GM23338 (cell line): ENCODE measurements around the gene ETV1. TPM values are rescaled to one million over a fixed set of nuclear protein-coding genes. Genes with fewer than 3 reads are reported as not detected.

ENCODE experiments used
- ATAC-seq: fragments of 200-7000 bp; cut with Tn5 transposase; 3 replicates; pipeline ENCODE4 v1.9.1; 2020
- DNase-seq: peaks from one replicate; pipeline ENCODE4 v3.0.0-alpha.2; 2015; ENCODE audit warnings: low spot score
- H2AFZ ChIP-seq: fragments of 200-600 bp; sonication (generic); 2 replicates; pipeline ENCODE4 v1.8.0; 2016; ENCODE audit warnings: antibody characterized with exemption, mild to moderate bottlenecking, moderate library complexity
- H3F3A ChIP-seq: fragments of 200-600 bp; sonication (generic); replicated peaks from 2 replicates; pipeline ENCODE4 v1.8.0; 2017; ENCODE audit warnings: antibody characterized with exemption, mixed run types, low read depth
- H3K27ac ChIP-seq: fragments of 200-600 bp; sonication (generic); 2 replicates; pipeline ENCODE4 v1.6.1; 2016; ENCODE audit warnings: low read depth
- H3K27me3 ChIP-seq: fragments of 200-600 bp; sonication (generic); 2 replicates; pipeline ENCODE4 v1.8.0; 2016; ENCODE audit warnings: mild to moderate bottlenecking, mixed run types, moderate library complexity; ENCODE audit not compliant: insufficient read depth
- H3K36me3 ChIP-seq: fragments of 200-600 bp; sonication (generic); 2 replicates; pipeline ENCODE4 v1.8.0; 2016; ENCODE audit warnings: mild to moderate bottlenecking; ENCODE audit not compliant: insufficient read depth
- H3K4me1 ChIP-seq: fragments of 200-600 bp; sonication (generic); 2 replicates; pipeline ENCODE4 v1.8.0; 2016; ENCODE audit warnings: mild to moderate bottlenecking, moderate library complexity; ENCODE audit not compliant: insufficient read depth
- H3K4me2 ChIP-seq: fragments of 200-600 bp; sonication (generic); 2 replicates; pipeline ENCODE4 v1.7.1; 2017; ENCODE audit warnings: mixed run types
- H3K4me3 ChIP-seq: fragments of 200-600 bp; sonication (generic); 2 replicates; pipeline ENCODE4 v1.6.1; 2016; ENCODE audit warnings: mixed run types
- H3K79me2 ChIP-seq: fragments of 200-600 bp; sonication (generic); replicated peaks from 2 replicates; pipeline ENCODE4 v1.8.0; 2017; ENCODE audit warnings: mild to moderate bottlenecking; ENCODE audit not compliant: insufficient read depth
- H3K9me2 ChIP-seq: fragments of 200-600 bp; sonication (generic); 2 replicates; pipeline ENCODE4 v1.8.0; 2017; ENCODE audit not compliant: insufficient read depth
- H4K20me1 ChIP-seq: fragments of 200-600 bp; sonication (generic); replicated peaks from 2 replicates; pipeline ENCODE4 v1.8.0; 2017; ENCODE audit warnings: mild to moderate bottlenecking; ENCODE audit not compliant: insufficient read depth
- H3K27ac Mint-ChIP-seq: 2 replicates; pipeline ENCODE4 v1.8.0; 2020; ENCODE audit warnings: inconsistent platforms, mild to moderate bottlenecking, moderate library complexity, mixed read lengths
- H3K27me3 Mint-ChIP-seq: 3 replicates; pipeline ENCODE4 v1.8.0; 2022; ENCODE audit warnings: low read depth, mild to moderate bottlenecking, moderate library complexity, mixed read lengths, inconsistent platforms; ENCODE audit not compliant: insufficient read depth, poor library complexity
- H3K36me3 Mint-ChIP-seq: 3 replicates; pipeline ENCODE4 v1.8.0; 2021; ENCODE audit warnings: low read depth, mild to moderate bottlenecking, inconsistent platforms, moderate library complexity, mixed read lengths
- H3K4me1 Mint-ChIP-seq: 3 replicates; pipeline ENCODE4 v1.8.0; 2020; ENCODE audit warnings: mild to moderate bottlenecking, inconsistent platforms, mixed read lengths
- H3K4me3 Mint-ChIP-seq: 3 replicates; pipeline ENCODE4 v1.8.0; 2021; ENCODE audit warnings: moderate library complexity, mild to moderate bottlenecking, inconsistent platforms, mixed read lengths
- H3K9me3 Mint-ChIP-seq: 3 replicates; pipeline ENCODE4 v1.8.0; 2020; ENCODE audit warnings: moderate library complexity, mild to moderate bottlenecking, inconsistent platforms, mixed read lengths
- CREB1 ChIP-seq: fragments of 250-450 bp; sonication (Bioruptor Pico); IDR thresholded peaks from 2 replicates; pipeline ENCODE4 v1.5.0; 2020; ENCODE audit warnings: low read depth, mild to moderate bottlenecking, moderate library complexity
- EZH2 ChIP-seq: fragments of 200-600 bp; sonication (generic); IDR thresholded peaks from one replicate; pipeline ENCODE4 v1.8.0; 2017; ENCODE audit warnings: antibody characterized with exemption, mild to moderate bottlenecking, low read depth; ENCODE audit not compliant: unreplicated experiment
- EZH2phosphoT487 ChIP-seq: fragments of 200-600 bp; sonication (generic); IDR thresholded peaks from one replicate; pipeline ENCODE4 v1.8.1; 2018; ENCODE audit warnings: antibody characterized with exemption; ENCODE audit not compliant: unreplicated experiment
- JUNB ChIP-seq: IDR thresholded peaks from one replicate; pipeline ENCODE4 v1.6.1; 2016; ENCODE audit warnings: antibody characterized with exemption; ENCODE audit not compliant: unreplicated experiment
- NANOG ChIP-seq: IDR thresholded peaks from 2 replicates; pipeline ENCODE4 v1.6.1; 2016; ENCODE audit warnings: antibody characterized with exemption, borderline replicate concordance
- POLR2AphosphoS5 ChIP-seq: IDR thresholded peaks from 2 replicates; pipeline ENCODE4 v1.6.1; 2016; ENCODE audit warnings: antibody characterized with exemption, low read depth
- STAT1 ChIP-seq: IDR thresholded peaks from one replicate; pipeline ENCODE4 v1.6.1; 2016; ENCODE audit warnings: antibody characterized with exemption; ENCODE audit not compliant: unreplicated experiment
- ZNF114 ChIP-seq: fragments of 250-450 bp; sonication (Bioruptor Pico); IDR thresholded peaks from 2 replicates; pipeline ENCODE4 v1.5.0; 2020; ENCODE audit warnings: mild to moderate bottlenecking, moderate library complexity
- ZNF331 ChIP-seq: fragments of 250-450 bp; sonication (Bioruptor Pico); IDR thresholded peaks from 2 replicates; pipeline ENCODE4 v1.5.0; 2020; ENCODE audit warnings: low read depth, mild to moderate bottlenecking, moderate library complexity
- polyA plus RNA-seq: library from polyadenylated mRNA; unstranded; fragments of >200 nt; fragmentation: Nextera tagmentation; extraction: Ambion mirVana; gene quantifications from 2 replicates; pipeline ENCODE4 v1.2.1, GENCODE V29; 2016
- total RNA-seq: library from RNA; depleted of rRNA; stranded (reverse); fragments of >200 nt; shearing (Covaris generic); gene quantifications from 2 replicates; pipeline ENCODE4 v1.2.3, GENCODE V29; 2014
- TF ChIP-seq, protein P1 (sequence below): IDR thresholded peaks from 2 replicates; pipeline ENCODE4 v1.6.1; 2016; ENCODE audit warnings: antibody characterized with exemption
- TF ChIP-seq, protein P2 (sequence below), 2 experiments: fragments of 200-600 bp in 1 of 2; sonication (generic) in 1 of 2; conservative IDR thresholded peaks; 2 replicates each; pipeline versions ENCODE4 v1.5.1 to v1.6.1; 2016 to 2017; ENCODE audit warnings: antibody characterized with exemption in 2 of 2, low read depth in 2 of 2, mild to moderate bottlenecking in 2 of 2, moderate library complexity in 1 of 2
- TF ChIP-seq, protein P3 (sequence below): fragments of 250-450 bp; sonication (Bioruptor Pico); IDR thresholded peaks from 2 replicates; pipeline ENCODE4 v1.5.0; 2020; ENCODE audit warnings: mild to moderate bottlenecking, moderate library complexity
- TF ChIP-seq, protein P4 (sequence below): IDR thresholded peaks from one replicate; pipeline ENCODE4 v1.6.1; 2018; ENCODE audit warnings: antibody characterized with exemption; ENCODE audit not compliant: unreplicated experiment

Gene ETV1
- total and polyA plus RNA-seq, 2 experiments from 2014 or later, result 49.4 to 61.9 TPM

DNA sequence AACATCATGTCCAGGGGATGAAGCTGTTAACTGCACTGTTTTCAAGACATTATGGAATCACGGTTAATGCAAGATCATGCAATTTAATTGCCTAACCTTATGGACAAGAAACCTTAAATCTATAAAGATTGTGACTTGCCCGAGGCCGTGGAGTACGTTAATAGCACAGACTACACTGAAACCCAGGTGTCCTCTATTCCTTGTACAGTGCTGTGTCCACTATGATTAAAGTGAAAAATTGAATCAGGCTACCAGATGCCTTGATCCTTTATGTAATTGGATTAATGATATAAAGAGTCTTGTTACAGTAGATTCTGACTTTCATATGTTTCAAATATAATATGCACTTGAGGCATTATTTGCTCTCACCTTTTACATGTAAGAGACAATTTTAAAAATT, 33.9 kb upstream of the ETV1 start:
- peaks cover 4% of the 10 kb centered on the region; the same call in 1 of the 3 replicates for H3K4me1 Mint-ChIP-seq

More for the DNA sequence above, 33.9 kb upstream of the ETV1 start:
- Histone ChIP-seq H3K27ac (no peak overlapping the region), H3K36me3 (no peaks in the 10 kb centered on the region), H4K20me1 (no peaks in the 10 kb centered on the region), H3K79me2 (no peaks in the 10 kb centered on the region), H3K4me1 (no peaks in the 10 kb centered on the region), H3K4me3 (no peak overlapping the region), H3K27me3 (no peaks in the 10 kb centered on the region), H3K4me2 (no peak overlapping the region), H2AFZ (no peak overlapping the region), H3K9me2 (no peaks in the 10 kb centered on the region), H3F3A (no peaks in the 10 kb centered on the region)
- no peak for ATAC-seq
- Mint-ChIP-seq H3K27me3 (no peaks in the 10 kb centered on the region), H3K36me3 (no peaks in the 10 kb centered on the region), H3K4me3 (no peak overlapping the region), H3K27ac (no peak overlapping the region), H3K9me3 (no peaks in the 10 kb centered on the region)
- no peak for DNase-seq
- TF ChIP-seq JUNB, result no peak
- TF ChIP-seq, protein P1, sequence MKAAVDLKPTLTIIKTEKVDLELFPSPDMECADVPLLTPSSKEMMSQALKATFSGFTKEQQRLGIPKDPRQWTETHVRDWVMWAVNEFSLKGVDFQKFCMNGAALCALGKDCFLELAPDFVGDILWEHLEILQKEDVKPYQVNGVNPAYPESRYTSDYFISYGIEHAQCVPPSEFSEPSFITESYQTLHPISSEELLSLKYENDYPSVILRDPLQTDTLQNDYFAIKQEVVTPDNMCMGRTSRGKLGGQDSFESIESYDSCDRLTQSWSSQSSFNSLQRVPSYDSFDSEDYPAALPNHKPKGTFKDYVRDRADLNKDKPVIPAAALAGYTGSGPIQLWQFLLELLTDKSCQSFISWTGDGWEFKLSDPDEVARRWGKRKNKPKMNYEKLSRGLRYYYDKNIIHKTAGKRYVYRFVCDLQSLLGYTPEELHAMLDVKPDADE, result no peak
- TF ChIP-seq, protein P2, sequence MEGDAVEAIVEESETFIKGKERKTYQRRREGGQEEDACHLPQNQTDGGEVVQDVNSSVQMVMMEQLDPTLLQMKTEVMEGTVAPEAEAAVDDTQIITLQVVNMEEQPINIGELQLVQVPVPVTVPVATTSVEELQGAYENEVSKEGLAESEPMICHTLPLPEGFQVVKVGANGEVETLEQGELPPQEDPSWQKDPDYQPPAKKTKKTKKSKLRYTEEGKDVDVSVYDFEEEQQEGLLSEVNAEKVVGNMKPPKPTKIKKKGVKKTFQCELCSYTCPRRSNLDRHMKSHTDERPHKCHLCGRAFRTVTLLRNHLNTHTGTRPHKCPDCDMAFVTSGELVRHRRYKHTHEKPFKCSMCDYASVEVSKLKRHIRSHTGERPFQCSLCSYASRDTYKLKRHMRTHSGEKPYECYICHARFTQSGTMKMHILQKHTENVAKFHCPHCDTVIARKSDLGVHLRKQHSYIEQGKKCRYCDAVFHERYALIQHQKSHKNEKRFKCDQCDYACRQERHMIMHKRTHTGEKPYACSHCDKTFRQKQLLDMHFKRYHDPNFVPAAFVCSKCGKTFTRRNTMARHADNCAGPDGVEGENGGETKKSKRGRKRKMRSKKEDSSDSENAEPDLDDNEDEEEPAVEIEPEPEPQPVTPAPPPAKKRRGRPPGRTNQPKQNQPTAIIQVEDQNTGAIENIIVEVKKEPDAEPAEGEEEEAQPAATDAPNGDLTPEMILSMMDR (conservative IDR thresholded peaks at IDR 0.05; ENCODE audit: low read depth in 2 of 2), result no peak
- no peak for TF ChIP-seq STAT1
- TF ChIP-seq, protein P3, sequence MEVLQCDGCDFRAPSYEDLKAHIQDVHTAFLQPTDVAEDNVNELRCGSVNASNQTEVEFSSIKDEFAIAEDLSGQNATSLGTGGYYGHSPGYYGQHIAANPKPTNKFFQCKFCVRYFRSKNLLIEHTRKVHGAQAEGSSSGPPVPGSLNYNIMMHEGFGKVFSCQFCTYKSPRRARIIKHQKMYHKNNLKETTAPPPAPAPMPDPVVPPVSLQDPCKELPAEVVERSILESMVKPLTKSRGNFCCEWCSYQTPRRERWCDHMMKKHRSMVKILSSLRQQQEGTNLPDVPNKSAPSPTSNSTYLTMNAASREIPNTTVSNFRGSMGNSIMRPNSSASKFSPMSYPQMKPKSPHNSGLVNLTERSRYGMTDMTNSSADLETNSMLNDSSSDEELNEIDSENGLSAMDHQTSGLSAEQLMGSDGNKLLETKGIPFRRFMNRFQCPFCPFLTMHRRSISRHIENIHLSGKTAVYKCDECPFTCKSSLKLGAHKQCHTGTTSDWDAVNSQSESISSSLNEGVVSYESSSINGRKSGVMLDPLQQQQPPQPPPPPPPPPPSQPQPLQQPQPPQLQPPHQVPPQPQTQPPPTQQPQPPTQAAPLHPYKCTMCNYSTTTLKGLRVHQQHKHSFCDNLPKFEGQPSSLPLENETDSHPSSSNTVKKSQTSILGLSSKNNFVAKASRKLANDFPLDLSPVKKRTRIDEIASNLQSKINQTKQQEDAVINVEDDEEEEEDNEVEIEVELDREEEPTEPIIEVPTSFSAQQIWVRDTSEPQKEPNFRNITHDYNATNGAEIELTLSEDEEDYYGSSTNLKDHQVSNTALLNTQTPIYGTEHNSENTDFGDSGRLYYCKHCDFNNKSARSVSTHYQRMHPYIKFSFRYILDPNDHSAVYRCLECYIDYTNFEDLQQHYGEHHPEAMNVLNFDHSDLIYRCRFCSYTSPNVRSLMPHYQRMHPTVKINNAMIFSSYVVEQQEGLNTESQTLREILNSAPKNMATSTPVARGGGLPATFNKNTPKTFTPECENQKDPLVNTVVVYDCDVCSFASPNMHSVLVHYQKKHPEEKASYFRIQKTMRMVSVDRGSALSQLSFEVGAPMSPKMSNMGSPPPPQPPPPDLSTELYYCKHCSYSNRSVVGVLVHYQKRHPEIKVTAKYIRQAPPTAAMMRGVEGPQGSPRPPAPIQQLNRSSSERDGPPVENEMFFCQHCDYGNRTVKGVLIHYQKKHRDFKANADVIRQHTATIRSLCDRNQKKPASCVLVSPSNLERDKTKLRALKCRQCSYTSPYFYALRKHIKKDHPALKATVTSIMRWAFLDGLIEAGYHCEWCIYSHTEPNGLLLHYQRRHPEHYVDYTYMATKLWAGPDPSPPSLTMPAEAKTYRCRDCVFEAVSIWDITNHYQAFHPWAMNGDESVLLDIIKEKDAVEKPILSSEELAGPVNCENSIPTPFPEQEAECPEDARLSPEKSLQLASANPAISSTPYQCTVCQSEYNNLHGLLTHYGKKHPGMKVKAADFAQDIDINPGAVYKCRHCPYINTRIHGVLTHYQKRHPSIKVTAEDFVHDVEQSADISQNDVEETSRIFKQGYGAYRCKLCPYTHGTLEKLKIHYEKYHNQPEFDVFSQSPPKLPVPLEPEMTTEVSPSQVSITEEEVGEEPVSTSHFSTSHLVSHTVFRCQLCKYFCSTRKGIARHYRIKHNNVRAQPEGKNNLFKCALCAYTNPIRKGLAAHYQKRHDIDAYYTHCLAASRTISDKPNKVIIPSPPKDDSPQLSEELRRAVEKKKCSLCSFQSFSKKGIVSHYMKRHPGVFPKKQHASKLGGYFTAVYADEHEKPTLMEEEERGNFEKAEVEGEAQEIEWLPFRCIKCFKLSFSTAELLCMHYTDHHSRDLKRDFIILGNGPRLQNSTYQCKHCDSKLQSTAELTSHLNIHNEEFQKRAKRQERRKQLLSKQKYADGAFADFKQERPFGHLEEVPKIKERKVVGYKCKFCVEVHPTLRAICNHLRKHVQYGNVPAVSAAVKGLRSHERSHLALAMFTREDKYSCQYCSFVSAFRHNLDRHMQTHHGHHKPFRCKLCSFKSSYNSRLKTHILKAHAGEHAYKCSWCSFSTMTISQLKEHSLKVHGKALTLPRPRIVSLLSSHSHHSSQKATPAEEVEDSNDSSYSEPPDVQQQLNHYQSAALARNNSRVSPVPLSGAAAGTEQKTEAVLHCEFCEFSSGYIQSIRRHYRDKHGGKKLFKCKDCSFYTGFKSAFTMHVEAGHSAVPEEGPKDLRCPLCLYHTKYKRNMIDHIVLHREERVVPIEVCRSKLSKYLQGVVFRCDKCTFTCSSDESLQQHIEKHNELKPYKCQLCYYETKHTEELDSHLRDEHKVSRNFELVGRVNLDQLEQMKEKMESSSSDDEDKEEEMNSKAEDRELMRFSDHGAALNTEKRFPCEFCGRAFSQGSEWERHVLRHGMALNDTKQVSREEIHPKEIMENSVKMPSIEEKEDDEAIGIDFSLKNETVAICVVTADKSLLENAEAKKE (CRISPR knock-in tag), result no peak
- TF ChIP-seq EZH2, result no peak
- no peak for TF ChIP-seq ZNF114 (CRISPR knock-in tag)
- no peak for TF ChIP-seq POLR2AphosphoS5
- no peak for TF ChIP-seq CREB1 (CRISPR knock-in tag)
- TF ChIP-seq ZNF331 (CRISPR knock-in tag), result no peak
- TF ChIP-seq, protein P4, sequence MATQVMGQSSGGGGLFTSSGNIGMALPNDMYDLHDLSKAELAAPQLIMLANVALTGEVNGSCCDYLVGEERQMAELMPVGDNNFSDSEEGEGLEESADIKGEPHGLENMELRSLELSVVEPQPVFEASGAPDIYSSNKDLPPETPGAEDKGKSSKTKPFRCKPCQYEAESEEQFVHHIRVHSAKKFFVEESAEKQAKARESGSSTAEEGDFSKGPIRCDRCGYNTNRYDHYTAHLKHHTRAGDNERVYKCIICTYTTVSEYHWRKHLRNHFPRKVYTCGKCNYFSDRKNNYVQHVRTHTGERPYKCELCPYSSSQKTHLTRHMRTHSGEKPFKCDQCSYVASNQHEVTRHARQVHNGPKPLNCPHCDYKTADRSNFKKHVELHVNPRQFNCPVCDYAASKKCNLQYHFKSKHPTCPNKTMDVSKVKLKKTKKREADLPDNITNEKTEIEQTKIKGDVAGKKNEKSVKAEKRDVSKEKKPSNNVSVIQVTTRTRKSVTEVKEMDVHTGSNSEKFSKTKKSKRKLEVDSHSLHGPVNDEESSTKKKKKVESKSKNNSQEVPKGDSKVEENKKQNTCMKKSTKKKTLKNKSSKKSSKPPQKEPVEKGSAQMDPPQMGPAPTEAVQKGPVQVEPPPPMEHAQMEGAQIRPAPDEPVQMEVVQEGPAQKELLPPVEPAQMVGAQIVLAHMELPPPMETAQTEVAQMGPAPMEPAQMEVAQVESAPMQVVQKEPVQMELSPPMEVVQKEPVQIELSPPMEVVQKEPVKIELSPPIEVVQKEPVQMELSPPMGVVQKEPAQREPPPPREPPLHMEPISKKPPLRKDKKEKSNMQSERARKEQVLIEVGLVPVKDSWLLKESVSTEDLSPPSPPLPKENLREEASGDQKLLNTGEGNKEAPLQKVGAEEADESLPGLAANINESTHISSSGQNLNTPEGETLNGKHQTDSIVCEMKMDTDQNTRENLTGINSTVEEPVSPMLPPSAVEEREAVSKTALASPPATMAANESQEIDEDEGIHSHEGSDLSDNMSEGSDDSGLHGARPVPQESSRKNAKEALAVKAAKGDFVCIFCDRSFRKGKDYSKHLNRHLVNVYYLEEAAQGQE, result no peak
- no peak for TF ChIP-seq NANOG
- no peak for TF ChIP-seq EZH2phosphoT487
